Activated CD4-positive, alpha-beta T cell treated with anti-CD3 and anti-CD28 coated beads, Interleukin-2, amount 10 ng/mL, durations not matched to agents 7 days and 5 days (primary cell): Measurements from ENCODE around the gene CEP350. TPM values are rescaled to one million over a fixed set of nuclear protein-coding genes. Genes with fewer than 3 reads are reported as not detected.

Experiments
- CTCF ChIA-PET: fragments of 350-600 bp; sonication (Branson Sonifier 250); formaldehyde crosslinking; loops from one replicate; lab custom pipeline; 2021; ENCODE audit warnings: antibody characterized with exemption; lab: Charles Lee
- POLR2A ChIA-PET: fragments of 350-600 bp; sonication (Branson Sonifier 250); formaldehyde crosslinking; loops from one replicate; lab custom pipeline; 2021; ENCODE audit warnings: antibody characterized with exemption; lab: Charles Lee
- DNase-seq: peaks from one replicate; pipeline ENCODE4 v3.0.0-alpha.2; 2020
- H3K27ac Mint-ChIP-seq: one replicate; pipeline ENCODE4 v1.8.0; 2021; ENCODE audit warnings: mild to moderate bottlenecking, moderate library complexity, mixed read lengths
- H3K27me3 Mint-ChIP-seq: one replicate; pipeline ENCODE4 v1.8.0; 2021; ENCODE audit warnings: mixed read lengths
- H3K36me3 Mint-ChIP-seq: one replicate; pipeline ENCODE4 v1.8.0; 2021; ENCODE audit warnings: low read depth, mixed read lengths
- H3K4me1 Mint-ChIP-seq: one replicate; pipeline ENCODE4 v1.8.0; 2021; ENCODE audit warnings: mixed read lengths
- H3K4me3 Mint-ChIP-seq: one replicate; pipeline ENCODE4 v1.8.0; 2021; ENCODE audit warnings: mild to moderate bottlenecking, moderate library complexity, mixed read lengths
- H3K9me3 Mint-ChIP-seq: one replicate; pipeline ENCODE4 v1.8.0; 2021; ENCODE audit warnings: mixed read lengths
- total RNA-seq, 2 experiments: library from RNA; stranded (reverse); gene quantifications; one replicate each; pipeline ENCODE4 v1.2.3, GENCODE V29; 2021

CEP350 gene
- total RNA-seq, 2 experiments from 2014 or later = 65.7 to 70.1 TPM

GRCh38 chr1:180145446-180145845 is 190.8 kb downstream of the CEP350 start:
- Mint-ChIP-seq H3K36me3 (no peaks in the 10 kb centered on the region), H3K27ac (no peak overlapping the region), H3K27me3 (no peaks in the 10 kb centered on the region), H3K4me1 (no peaks in the 10 kb centered on the region), H3K9me3 (no peaks in the 10 kb centered on the region), H3K4me3 (no peak overlapping the region)
- POLR2A ChIA-PET = no interaction called here
- DNase-seq = no peak
- CTCF ChIA-PET = interaction anchor here (0.6 kb wide), 1 partner anchor 973 kb away, joined by 3 read pairs; no protein-coding TSS in a partner anchor

GRCh38 chr1:180150982-180151381 is 196.4 kb downstream of the CEP350 start:
- Mint-ChIP-seq H3K4me3 (no peak overlapping the region), H3K9me3 (no peaks in the 10 kb centered on the region), H3K4me1 (peaks cover 18% of the 10 kb centered on the region), H3K36me3 (no peaks in the 10 kb centered on the region), H3K27me3 (no peaks in the 10 kb centered on the region), H3K27ac (no peak overlapping the region)
- DNase-seq = no peak
- ChIA-PET CTCF (no interaction called here), POLR2A (no interaction called here)

- Mint-ChIP-seq H3K36me3 (no peaks in the 10 kb centered on the region), H3K4me1 (peaks cover 22% of the 10 kb centered on the region), H3K27me3 (no peaks in the 10 kb centered on the region), H3K9me3 (no peaks in the 10 kb centered on the region), H3K4me3 (no peak overlapping the region), H3K27ac (no peak overlapping the region)
- DNase-seq = no peak
- ChIA-PET CTCF (no interaction called here), POLR2A (no interaction called here)
These were observed 196.9 kb downstream of the CEP350 start for GRCh38 chr1:180151508-180151907.

- Mint-ChIP-seq H3K9me3 (no peaks in the 10 kb centered on the region), H3K27me3 (no peaks in the 10 kb centered on the region), H3K4me3 (no peak overlapping the region), H3K4me1 (peaks cover 28% of the 10 kb centered on the region), H3K27ac (no peak overlapping the region), H3K36me3 (no peaks in the 10 kb centered on the region)
- DNase-seq = no peak
- POLR2A ChIA-PET = no interaction called here
- CTCF ChIA-PET = interaction anchor here (1.0 kb wide), 1 partner anchor 46 kb away, joined by 3 read pairs; no protein-coding TSS in a partner anchor
These were observed 198.0 kb downstream of the CEP350 start for GRCh38 chr1:180152588-180152987.

- H3K4me3 Mint-ChIP-seq = peak overlapping the region; percentile 12
- POLR2A ChIA-PET = no interaction called here
- H3K4me1 Mint-ChIP-seq = peaks cover 28% of the 10 kb centered on the region
- no peaks in the 10 kb centered on the region for H3K27me3 Mint-ChIP-seq
- CTCF ChIA-PET = interaction anchor here (1.0 kb wide), 1 partner anchor 45 kb away, joined by 3 read pairs; no protein-coding TSS in a partner anchor
- no peak for DNase-seq
- no peak overlapping the region for H3K27ac Mint-ChIP-seq
- H3K9me3 Mint-ChIP-seq = no peaks in the 10 kb centered on the region
- no peaks in the 10 kb centered on the region for H3K36me3 Mint-ChIP-seq
These were observed 198.4 kb downstream of the CEP350 start for GRCh38 chr1:180153032-180153431.

GRCh38 chr1:180154003-180154324 is 199.4 kb downstream of the CEP350 start:
- peaks cover 28% of the 10 kb centered on the region for H3K4me1 Mint-ChIP-seq
- ChIA-PET POLR2A (no interaction called here), CTCF (no interaction called here)
- no peak for DNase-seq
- no peaks in the 10 kb centered on the region for H3K27me3 Mint-ChIP-seq
- no peaks in the 10 kb centered on the region for H3K36me3 Mint-ChIP-seq
- H3K9me3 Mint-ChIP-seq = no peaks in the 10 kb centered on the region
- peak overlapping the region; percentile 88 for H3K27ac Mint-ChIP-seq
- peak overlapping the region; percentile 87 for H3K4me3 Mint-ChIP-seq

GRCh38 chr1:180154325-180155181 is 199.9 kb downstream of the CEP350 start, which contains the start of gene QSOX1:
TSS of gene QSOX1 (plus strand) at chr1:180154869. CDS start at chr1:180154908, 39 bp downstream.
- Mint-ChIP-seq H3K27me3 (no peaks in the 10 kb centered on the region), H3K4me1 (peaks cover 28% of the 10 kb centered on the region)
- POLR2A ChIA-PET = no interaction called here

GRCh38 chr1:180155182-180155682 is 200.6 kb downstream of the CEP350 start:
- Mint-ChIP-seq H3K36me3 (no peaks in the 10 kb centered on the region), H3K27me3 (no peaks in the 10 kb centered on the region), H3K27ac (peak overlapping the region; percentile 92), H3K4me1 (peaks cover 28% of the 10 kb centered on the region), H3K4me3 (peak overlapping the region; percentile 85), H3K9me3 (no peaks in the 10 kb centered on the region)
- CTCF ChIA-PET = interaction anchor here (1.1 to 1.2 kb wide), 3 partner anchors 11 to 24 kb away, joined by 3 to 4 read pairs (median 4); no protein-coding TSS in a partner anchor
- POLR2A ChIA-PET = no interaction called here
- DNase-seq = no peak

More at GRCh38 chr1:180154325-180155181, 199.9 kb downstream of the CEP350 start, which contains the start of gene QSOX1:
- peak within 1 kb of the TSS; percentile 87 for H3K4me3 Mint-ChIP-seq
- CTCF ChIA-PET = interaction anchor here (1.1 to 1.2 kb wide), 3 partner anchors 11 to 24 kb away, joined by 3 to 4 read pairs (median 4); no protein-coding TSS in a partner anchor
- peak within 1 kb of the TSS; percentile 92 for H3K27ac Mint-ChIP-seq
- H3K9me3 Mint-ChIP-seq = no peaks in the 10 kb centered on the region
- peak; percentile 89 for DNase-seq
- no peaks in the 10 kb centered on the region for H3K36me3 Mint-ChIP-seq

GRCh38 chr1:180156201-180156600 is 201.6 kb downstream of the CEP350 start:
- Mint-ChIP-seq H3K4me3 (peak overlapping the region; percentile 85), H3K27ac (peak overlapping the region; percentile 37), H3K9me3 (no peaks in the 10 kb centered on the region), H3K4me1 (peaks cover 28% of the 10 kb centered on the region), H3K36me3 (no peaks in the 10 kb centered on the region), H3K27me3 (no peaks in the 10 kb centered on the region)
- ChIA-PET CTCF (interaction anchor here (1.0 kb wide), 1 partner anchor 9 kb away, joined by 3 read pairs; no protein-coding TSS in a partner anchor), POLR2A (no interaction called here)
- no peak for DNase-seq

- no peak for DNase-seq
- POLR2A ChIA-PET = no interaction called here
- Mint-ChIP-seq H3K27ac (no peak overlapping the region), H3K36me3 (no peaks in the 10 kb centered on the region), H3K27me3 (no peaks in the 10 kb centered on the region), H3K4me3 (no peak overlapping the region), H3K9me3 (no peaks in the 10 kb centered on the region), H3K4me1 (peaks cover 28% of the 10 kb centered on the region)
- CTCF ChIA-PET = interaction anchor here (1.0 kb wide), 1 partner anchor 9 kb away, joined by 3 read pairs; no protein-coding TSS in a partner anchor
These were observed 202.1 kb downstream of the CEP350 start for GRCh38 chr1:180156631-180157091.

GRCh38 chr1:180157108-180157507 is 202.5 kb downstream of the CEP350 start:
- POLR2A ChIA-PET = no interaction called here
- CTCF ChIA-PET = no interaction called here
- H3K27me3 Mint-ChIP-seq = no peaks in the 10 kb centered on the region

GRCh38 chr1:180157576-180158057 is 203.0 kb downstream of the CEP350 start:
- Mint-ChIP-seq H3K4me3 (no peak overlapping the region), H3K27ac (no peak overlapping the region), H3K4me1 (peaks cover 26% of the 10 kb centered on the region), H3K9me3 (no peaks in the 10 kb centered on the region), H3K27me3 (no peaks in the 10 kb centered on the region), H3K36me3 (no peaks in the 10 kb centered on the region)
- DNase-seq = no peak
- POLR2A ChIA-PET = no interaction called here
- CTCF ChIA-PET = interaction anchor here (0.7 to 2.2 kb wide), 3 partner anchors 10 to 65 kb away, joined by 3 to 13 read pairs (median 6); no protein-coding TSS in a partner anchor

More at GRCh38 chr1:180157108-180157507, 202.5 kb downstream of the CEP350 start:
- Mint-ChIP-seq H3K9me3 (no peaks in the 10 kb centered on the region), H3K4me3 (no peak overlapping the region), H3K27ac (no peak overlapping the region), H3K4me1 (peaks cover 28% of the 10 kb centered on the region), H3K36me3 (no peaks in the 10 kb centered on the region)
- no peak for DNase-seq
